ENCODE measurements around the gene MGAT5B. TPM values are rescaled to one million over a fixed set of nuclear protein-coding genes. Genes with fewer than 3 reads are reported as not detected.
A peak's percentile ranks its signal among the peaks of the same experiment; 100 is the strongest.

The MGAT5B gene
- total RNA-seq, 2 donors from 2014 or later = 0.05 to 0.27 TPM

- H3K27me3 ChIP-seq = no peaks in the 10 kb centered on the region
These were observed 42.0 kb downstream of the MGAT5B start for GRCh38 chr17:76909971-76910760.

GRCh38 chr17:76911299-76912017, 43.3 kb downstream of the MGAT5B start:
- no peaks in the 10 kb centered on the region for H3K4me1 ChIP-seq
- H3K9ac ChIP-seq (ENCODE audit: low read depth in 2 of 2, low read length in 2 of 2) = no peak overlapping the region
- no peak for DNase-seq
- no peaks in the 10 kb centered on the region for H3K36me3 ChIP-seq
- H3K4me3 ChIP-seq = no peak overlapping the region
- TF ChIP-seq, protein P1, sequence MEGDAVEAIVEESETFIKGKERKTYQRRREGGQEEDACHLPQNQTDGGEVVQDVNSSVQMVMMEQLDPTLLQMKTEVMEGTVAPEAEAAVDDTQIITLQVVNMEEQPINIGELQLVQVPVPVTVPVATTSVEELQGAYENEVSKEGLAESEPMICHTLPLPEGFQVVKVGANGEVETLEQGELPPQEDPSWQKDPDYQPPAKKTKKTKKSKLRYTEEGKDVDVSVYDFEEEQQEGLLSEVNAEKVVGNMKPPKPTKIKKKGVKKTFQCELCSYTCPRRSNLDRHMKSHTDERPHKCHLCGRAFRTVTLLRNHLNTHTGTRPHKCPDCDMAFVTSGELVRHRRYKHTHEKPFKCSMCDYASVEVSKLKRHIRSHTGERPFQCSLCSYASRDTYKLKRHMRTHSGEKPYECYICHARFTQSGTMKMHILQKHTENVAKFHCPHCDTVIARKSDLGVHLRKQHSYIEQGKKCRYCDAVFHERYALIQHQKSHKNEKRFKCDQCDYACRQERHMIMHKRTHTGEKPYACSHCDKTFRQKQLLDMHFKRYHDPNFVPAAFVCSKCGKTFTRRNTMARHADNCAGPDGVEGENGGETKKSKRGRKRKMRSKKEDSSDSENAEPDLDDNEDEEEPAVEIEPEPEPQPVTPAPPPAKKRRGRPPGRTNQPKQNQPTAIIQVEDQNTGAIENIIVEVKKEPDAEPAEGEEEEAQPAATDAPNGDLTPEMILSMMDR (IDR thresholded peaks at IDR 0.05) = no peak
- no peak overlapping the region for H3K27ac ChIP-seq
- intact Hi-C loops (cut with DNase I) = no loop called here
- no peaks in the 10 kb centered on the region for H3K9me3 ChIP-seq
- H3K27me3 ChIP-seq = no peaks in the 10 kb centered on the region

More at GRCh38 chr17:76909971-76910760, 42.0 kb downstream of the MGAT5B start:
- Histone ChIP-seq H3K4me1 (no peaks in the 10 kb centered on the region), H3K36me3 (no peaks in the 10 kb centered on the region), H3K9me3 (no peaks in the 10 kb centered on the region), H3K9ac (ENCODE audit: low read depth in 2 of 2, low read length in 2 of 2) (no peak overlapping the region), H3K4me3 (no peak overlapping the region), H3K27ac (no peak overlapping the region)
- intact Hi-C loops (cut with DNase I) = no loop called here
- DNase-seq = peak; percentile 27
- TF ChIP-seq, protein P1 (IDR thresholded peaks at IDR 0.05) = no peak

- no peaks in the 10 kb centered on the region for H3K9me3 ChIP-seq
- TF ChIP-seq, protein P1 (IDR thresholded peaks at IDR 0.05) = no peak
- no peaks in the 10 kb centered on the region for H3K4me1 ChIP-seq
- intact Hi-C loops (cut with DNase I) = no loop called here
- no peaks in the 10 kb centered on the region for H3K27me3 ChIP-seq
- DNase-seq = no peak
- no peak overlapping the region for H3K4me3 ChIP-seq
- no peak overlapping the region for H3K9ac ChIP-seq (ENCODE audit: low read depth in 2 of 2, low read length in 2 of 2)
- H3K36me3 ChIP-seq = no peaks in the 10 kb centered on the region
- no peak overlapping the region for H3K27ac ChIP-seq
These were observed 44.4 kb downstream of the MGAT5B start for GRCh38 chr17:76912421-76913164.

DNA sequence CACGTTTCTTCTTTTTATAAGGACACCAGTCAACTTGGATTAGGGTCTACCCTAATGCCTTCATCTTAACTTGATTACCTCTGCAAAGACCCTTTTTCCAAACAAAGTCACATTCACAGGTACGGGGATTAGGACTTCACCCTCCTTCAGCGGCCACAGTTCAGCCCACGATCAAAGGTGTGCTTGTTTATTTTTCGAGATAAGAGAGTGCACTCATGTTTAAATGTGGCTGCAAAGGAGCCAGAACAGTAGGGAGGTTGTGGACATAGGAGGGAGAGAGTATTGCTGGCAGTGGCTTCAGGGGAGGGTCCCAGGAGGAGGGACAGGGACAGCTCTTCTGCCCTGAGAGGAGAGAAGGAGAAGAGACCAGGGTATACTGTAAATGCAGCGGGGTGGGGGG, 46.7 kb downstream of the MGAT5B start:
- Histone ChIP-seq H3K36me3 (no peaks in the 10 kb centered on the region), H3K4me3 (no peak overlapping the region), H3K27ac (no peak overlapping the region), H3K27me3 (no peaks in the 10 kb centered on the region), H3K9me3 (no peaks in the 10 kb centered on the region), H3K9ac (ENCODE audit: low read depth in 2 of 2, low read length in 2 of 2) (no peak overlapping the region), H3K4me1 (no peaks in the 10 kb centered on the region)
- intact Hi-C loops (cut with DNase I) = no loop called here
- DNase-seq = no peak
- TF ChIP-seq, protein P1 (IDR thresholded peaks at IDR 0.05) = no peak

DNA sequence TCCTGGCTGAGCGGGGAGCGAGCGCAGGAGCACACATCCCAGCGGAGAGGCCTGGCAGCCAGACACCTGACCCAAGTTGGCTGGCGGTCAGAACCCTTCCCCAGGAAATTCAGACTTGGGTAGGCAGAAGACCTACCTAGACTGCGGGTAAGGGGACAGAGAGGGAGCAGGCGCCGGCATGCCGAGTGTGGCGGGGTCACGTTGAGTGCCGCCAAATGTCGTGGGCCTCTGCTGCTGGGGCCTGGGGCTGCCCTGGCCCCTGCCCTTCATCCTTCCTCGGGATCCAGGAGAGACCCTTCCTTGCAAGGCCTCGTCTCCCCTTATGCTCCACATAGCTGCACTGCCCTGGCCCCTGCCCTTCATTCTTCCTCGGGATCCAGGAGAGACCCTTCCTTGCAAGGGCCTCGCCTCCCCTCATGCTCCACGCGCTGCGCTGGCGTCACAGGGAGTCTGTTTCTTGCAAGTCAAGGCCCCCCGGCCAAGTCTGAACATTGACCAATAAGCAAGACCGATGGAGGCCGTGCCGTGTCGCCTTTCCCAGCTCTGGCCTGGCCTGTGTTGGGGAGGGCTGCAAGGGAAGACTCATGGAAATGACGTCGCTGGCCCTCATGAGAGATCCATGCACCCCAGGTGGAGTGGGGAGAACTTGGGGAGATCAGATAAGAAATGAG, 47.8 kb downstream of the MGAT5B start:
- no peaks in the 10 kb centered on the region for H3K27me3 ChIP-seq
- no peak for DNase-seq
- H3K4me1 ChIP-seq = no peaks in the 10 kb centered on the region
- no peak overlapping the region for H3K4me3 ChIP-seq
- H3K9me3 ChIP-seq = no peaks in the 10 kb centered on the region
- TF ChIP-seq, protein P1 (IDR thresholded peaks at IDR 0.05) = no peak
- intact Hi-C loops (cut with DNase I) = no loop called here
- H3K27ac ChIP-seq = no peak overlapping the region
- no peak overlapping the region for H3K9ac ChIP-seq (ENCODE audit: low read depth in 2 of 2, low read length in 2 of 2)
- no peaks in the 10 kb centered on the region for H3K36me3 ChIP-seq

Measured in colonic mucosa (tissue), 4 donors.